GM21528 (cell line): Measurements from ENCODE around the gene HPS4.
"Not testable (repeated sequence)": the region's sequence is repeated elsewhere in the genome, so short reads cannot be mapped to it uniquely, and the experiment has no call there.

Experiments used
- ATAC-seq: cut with Tn5 transposase; IDR thresholded peaks from one replicate; pipeline ENCODE4 v1.9.1; 2021; ENCODE audit warnings: mild to moderate bottlenecking, moderate library complexity; ENCODE audit not compliant: unreplicated experiment, low FRiP score

Gene HPS4

GRCh38 chr22:26483439-26484359 is at the start of gene HPS4, which contains the start of gene SRRD:
HPS4 (minus strand) TSS chr22:26483783; CDS start chr22:26481762, 2,021 bp downstream.
SRRD (plus strand) TSS chr22:26483877; CDS start chr22:26483891, 14 bp downstream.
- ATAC-seq: peak; percentile 67

DNA sequence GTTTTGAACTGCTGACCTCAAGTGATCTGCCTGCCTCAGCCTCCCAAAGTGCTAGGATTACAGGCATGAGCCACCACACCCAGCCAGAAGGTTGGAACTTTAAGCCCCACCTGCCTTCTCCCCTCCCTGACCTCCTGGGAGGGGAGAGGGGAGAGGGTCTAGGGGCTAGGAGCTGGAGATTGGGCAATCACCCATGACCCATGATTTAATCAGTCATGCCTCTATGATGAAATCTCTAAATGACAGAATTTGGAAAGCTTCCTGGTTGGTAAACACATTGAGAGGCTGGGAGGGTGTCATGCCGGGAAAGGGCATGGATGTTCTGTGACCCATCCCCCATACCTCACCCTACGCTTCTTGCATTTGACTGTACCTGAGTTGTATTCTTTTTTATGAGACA is 45.8 kb upstream of the HPS4 start:
- no peak for ATAC-seq

DNA sequence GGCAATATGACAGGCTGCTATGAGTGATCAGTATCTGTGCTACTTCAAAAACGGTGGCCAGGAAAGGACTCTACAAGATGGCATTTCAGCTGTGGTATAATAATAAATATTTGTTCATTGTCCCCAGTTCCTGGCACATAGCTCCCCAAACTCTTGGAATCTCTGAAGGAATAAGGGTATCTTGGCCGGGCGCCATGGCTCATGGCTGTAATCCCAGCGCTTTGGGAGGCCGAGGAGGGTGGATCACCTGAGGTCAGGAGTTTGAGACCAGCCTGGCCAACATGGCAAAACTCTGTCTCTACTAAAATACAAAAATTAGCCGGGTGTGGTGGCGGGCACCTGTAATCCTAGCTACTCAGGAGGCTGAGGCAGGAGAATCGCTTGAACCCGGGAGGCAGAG is 44.9 kb upstream of the HPS4 start:
- ATAC-seq: not testable (repeated sequence)

DNA sequence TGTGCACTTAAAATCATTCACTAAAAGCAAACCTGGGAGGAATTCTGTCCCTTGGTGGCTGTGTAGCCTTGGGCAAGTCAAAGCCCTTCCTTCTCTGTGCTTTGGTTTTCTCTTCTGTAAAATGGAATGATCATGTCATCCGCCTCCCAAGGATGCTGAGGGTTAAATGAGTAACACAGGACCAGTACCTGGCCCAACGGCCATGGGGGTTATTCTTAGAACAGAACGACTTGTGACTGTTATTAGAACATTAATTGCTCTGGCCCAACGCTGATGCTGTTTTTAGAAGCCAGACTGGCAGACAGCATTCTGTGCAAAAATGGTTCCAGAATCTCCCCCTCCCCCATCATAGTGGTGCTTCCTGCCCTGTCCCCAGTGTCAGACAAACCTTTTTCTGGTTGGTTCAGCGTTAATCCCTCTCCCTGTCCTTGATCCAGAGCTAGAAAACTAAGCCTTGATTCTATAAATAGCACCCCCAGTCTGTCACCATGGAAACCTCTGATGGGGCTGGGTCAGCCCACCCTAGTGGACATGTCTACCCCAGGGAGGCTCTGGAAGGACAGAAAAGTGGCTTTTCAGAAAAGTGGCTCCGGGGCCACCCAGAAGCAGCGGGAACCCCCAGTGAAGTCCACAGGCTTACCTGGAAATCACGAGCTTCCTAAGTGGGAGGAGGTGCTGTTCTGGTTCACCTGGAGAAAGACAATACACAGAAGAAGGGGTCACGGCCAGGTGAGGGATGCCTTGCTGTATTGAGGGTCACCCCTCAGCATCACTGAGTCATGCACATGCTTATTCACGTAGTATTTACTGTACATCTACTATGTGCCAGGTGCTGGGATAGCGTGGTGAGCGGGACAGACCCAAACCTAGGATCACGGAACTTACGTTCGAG is 44.2 kb upstream of the HPS4 start:
- ATAC-seq: no peak

DNA sequence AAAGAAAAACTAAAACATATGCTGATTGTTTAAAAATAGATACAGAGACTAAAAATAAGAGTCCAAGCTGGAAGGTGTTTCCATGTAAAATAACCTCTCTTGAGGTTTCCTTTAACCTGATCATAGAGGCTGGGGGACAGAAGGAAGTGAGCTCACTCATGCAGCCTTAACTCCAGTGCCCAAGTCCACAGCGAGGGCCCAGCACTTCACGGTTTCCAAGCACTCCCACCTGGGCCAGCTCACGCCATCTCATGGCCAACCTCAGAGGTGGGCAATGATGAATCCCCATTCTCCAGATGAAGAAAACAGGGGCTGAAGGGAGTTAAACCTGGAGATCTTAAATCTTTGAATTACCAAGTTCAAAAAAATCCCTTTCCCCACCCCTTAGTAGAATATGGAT is 43.6 kb upstream of the HPS4 start:
- no peak for ATAC-seq

DNA sequence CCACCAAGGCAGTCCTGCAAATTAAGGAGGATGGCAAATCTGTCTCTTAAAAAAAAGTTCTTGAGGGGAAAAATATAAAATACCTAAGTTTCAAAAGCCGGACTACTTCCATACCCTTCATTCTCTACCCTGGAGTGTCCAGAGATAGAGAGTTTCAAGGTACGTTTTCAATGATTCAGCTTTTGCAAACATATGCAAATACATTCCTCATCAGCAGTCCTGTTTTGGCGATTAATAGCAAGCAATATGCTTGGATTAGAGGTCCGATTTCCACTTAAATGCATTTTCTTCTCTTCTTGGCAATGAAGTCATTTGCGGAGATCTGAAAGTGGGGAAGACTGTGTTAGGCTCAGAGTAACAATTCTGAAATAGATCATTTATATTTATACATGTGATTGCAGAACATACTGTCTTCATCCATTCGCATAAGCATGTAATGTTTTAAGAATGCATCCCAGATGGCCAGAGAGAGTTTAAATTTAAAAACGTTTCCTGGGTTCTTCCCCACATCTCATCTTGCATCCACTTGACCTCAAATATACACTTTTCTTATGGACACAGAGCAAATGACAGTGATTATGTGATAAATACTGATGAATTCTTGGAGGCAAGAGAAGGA is 42.5 kb upstream of the HPS4 start:
- no peak for ATAC-seq

DNA sequence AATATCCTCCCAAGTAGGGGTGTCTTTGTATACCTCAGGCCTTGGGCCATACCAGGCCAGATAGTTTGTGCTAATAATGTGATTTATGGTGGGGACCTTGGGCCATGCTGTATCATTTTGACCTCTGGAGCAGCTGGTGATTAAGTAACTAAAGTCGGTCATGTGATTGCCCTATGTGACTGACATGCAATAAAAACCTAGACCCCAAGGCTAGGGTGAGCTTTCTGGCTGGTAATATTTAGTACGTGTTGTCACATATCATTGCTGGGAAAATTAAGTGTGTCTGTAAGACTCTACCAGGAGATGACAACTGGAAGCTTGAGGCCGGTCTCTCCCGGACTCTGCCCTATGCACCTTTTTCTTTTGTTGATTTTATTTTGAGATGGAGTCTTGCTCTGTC is 41.3 kb upstream of the HPS4 start:
- no peak for ATAC-seq

GRCh38 chr22:26522592-26522991 is 39.0 kb upstream of the HPS4 start:
- ATAC-seq: no peak

GRCh38 chr22:26522012-26522411 is 38.4 kb upstream of the HPS4 start:
- ATAC-seq: no peak

DNA sequence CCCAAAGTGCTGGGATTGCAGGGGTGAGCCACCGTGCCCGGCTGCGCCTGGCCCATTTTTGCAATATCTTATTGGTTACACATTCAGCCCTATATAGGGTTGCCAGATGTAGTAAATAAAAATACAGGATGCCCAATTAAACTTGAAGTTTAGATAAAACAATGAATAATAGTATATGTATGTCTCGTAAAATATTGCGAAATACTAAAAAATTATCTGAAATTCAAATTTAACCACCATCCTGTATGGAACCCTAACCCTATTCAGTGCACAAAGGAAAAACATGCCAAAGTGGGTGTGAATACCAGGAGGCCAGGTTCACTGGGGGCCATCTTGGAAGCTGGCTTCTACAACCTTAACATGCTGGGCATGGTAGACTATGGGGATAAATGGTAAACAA is 33.8 kb upstream of the HPS4 start:
- no peak for ATAC-seq

DNA sequence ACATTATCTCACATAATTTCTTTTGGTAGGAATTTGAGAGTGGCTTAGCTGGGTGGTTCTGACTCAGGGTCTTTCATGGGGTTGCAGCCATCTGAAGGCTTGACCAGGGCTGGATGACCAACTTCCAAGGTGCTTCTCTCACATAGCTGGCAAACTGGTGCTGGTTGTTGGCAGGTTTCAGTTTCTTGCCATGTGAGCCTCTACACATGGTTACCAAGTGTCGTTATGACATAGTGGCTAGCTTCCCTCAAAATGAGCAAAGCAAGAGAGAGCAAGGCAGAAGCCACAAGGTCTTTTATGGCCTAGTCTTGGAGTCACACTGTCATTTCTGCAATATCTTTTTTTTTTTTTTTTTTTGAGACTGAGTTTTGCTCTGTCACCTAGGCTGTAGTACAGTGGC is 32.9 kb upstream of the HPS4 start:
- ATAC-seq: no peak

- no peak for ATAC-seq
Observed at GRCh38 chr22:26515931-26516330, 32.3 kb upstream of the HPS4 start.

- no peak for ATAC-seq
Observed at GRCh38 chr22:26514419-26515161, 31.0 kb upstream of the HPS4 start.

DNA sequence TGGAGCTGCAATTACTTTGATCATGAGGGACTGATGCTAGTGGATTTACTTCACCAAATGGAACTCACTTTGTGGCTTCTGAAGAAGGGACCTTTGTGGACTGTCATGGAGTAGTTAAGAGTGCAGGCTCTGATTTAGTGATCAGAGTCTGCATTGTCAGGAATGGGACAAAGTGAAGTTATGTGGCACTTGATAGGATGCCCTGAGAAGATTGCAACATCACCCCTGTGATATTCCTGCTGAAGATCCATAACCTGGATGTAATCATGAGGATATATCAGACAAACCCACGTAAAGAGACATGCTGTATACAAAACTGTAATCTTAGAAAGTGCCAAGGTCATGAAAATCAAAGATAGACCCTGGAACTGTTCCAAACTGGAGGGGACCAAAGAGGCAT is 30.3 kb upstream of the HPS4 start:
- no peak for ATAC-seq

DNA sequence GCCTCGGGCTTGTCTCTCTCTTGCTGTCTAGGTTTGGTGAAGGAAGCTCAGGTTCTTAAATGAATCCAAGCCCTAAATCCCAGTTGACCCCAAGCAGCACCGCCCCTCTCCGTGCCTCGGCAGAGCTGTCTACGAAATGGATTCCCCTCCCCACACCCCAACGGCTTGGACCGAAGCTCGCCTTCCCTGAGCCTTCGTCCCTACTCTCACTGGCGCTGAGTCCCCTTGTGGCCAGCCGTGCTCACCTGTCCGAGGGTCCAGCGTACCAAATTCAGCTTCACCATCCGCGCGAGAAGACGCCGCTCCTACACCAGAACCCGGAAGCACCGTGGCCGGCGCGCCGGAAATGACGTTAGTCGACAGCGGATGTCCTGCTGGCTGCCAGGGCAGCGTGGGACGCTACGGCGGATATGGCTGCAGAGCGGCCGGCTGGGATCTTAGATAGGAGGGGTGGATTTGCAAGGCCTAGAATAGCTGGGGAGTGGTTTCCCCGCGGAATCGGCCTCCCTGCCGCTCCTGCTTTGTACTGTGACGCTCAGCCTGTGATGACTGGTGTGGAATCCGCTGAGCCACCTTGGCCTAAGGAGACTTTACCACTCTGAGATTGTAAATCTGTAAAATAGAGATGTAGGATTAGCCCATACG is 28.7 kb upstream of the HPS4 start, which contains the start of gene TFIP11:
Gene TFIP11, minus strand, starts transcription at position 325 of the 645 bp plus-strand sequence. CDS start 2,201 bp downstream, outside the sequence.
- ATAC-seq: peak; percentile 88

DNA sequence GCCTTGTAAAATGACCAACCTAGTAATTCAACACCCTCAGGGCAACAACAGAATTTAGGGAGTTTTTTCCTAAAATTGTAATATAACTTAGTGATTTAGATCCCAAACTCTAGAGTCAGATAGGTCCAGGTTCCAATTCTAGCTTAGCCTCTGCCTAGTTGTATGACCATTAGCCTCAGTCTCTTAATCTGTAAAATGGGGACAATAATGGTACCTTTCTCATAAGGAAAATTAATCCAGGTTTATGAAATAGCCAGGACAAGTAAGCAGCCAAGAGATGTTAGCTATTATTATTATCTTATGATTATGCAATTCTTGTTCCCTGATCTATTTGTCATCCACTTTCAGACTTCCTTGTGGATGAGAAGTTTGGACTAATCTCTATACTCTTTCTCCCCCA is 24.6 kb upstream of the HPS4 start:
- ATAC-seq: no peak

DNA sequence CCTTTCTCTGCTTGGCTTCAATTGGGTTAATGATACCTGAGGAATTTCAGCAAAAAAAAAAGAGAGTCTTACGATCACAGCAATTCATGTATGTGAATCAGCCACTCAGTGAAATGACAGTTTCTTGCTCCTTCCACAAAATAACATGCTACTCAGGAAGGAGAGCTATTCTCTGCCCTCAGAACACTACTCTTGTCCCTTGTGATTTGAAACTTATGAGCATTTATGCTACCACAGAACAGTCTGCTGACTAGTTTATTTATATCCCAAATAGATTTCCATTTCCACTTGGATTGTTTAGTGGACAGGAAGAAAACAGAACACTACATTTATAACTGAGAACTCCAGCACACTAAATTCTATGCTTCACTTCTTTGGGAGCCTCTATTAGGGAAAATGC is 20.2 kb upstream of the HPS4 start:
- no peak for ATAC-seq

DNA sequence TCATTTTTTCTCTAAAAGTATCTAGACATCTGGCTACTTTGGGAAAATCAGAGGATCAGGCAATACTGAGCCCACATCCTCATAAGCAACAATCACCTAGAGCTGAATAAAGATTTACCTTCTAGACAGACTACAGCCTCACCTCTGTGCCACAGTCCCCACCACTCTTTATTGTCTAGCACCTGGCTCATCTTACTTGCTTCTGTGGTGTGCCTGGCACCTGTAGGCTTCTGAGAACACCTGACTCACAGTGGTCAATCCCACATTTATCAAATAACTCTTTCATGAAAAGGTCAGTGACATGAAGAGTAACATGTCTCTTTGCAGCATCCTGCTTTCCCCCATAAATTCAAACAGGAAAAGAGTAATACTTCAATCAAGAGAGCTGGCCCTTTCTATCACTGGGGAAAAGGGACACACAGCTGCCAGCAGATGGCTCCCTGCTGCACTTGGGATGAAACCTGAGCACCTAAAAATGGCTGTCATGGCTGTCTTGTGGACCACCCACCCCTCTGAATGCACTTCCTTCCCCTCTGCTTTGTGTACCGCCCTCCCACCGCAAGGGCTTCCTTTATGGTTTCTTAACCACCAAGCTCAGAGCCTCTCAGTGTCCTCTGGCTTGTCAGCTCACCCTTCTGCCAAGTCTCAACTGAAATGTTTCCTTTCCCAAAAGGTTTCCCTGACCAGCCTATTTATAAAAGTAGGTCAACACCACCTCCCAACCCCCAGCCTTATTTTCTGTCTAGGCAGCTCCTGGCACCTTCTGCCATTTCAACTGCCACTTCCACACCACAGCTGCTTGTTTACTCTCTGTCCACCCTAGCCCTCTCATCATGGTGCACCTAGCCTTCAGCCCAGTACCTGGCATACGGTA is 19.3 kb upstream of the HPS4 start:
- ATAC-seq: no peak

GRCh38 chr22:26501996-26502395 is 18.4 kb upstream of the HPS4 start:
- no peak for ATAC-seq
